BLaER1 (cell line): ENCODE data around the gene TRAF1.

ENCODE experiments used
- H3K27ac ChIP-seq: shearing (Covaris generic); formaldehyde crosslinking; 2 replicates; pipeline ENCODE4 v1.8.1; 2022
- H3K27me3 ChIP-seq: shearing (Covaris generic); formaldehyde crosslinking; 2 replicates; pipeline ENCODE4 v1.8.1; 2022
- H3K36me3 ChIP-seq: shearing (Covaris generic); formaldehyde crosslinking; 2 replicates; pipeline ENCODE4 v1.8.1; 2022
- H3K4me1 ChIP-seq: shearing (Covaris generic); formaldehyde crosslinking; 2 replicates; pipeline ENCODE4 v1.8.1; 2022
- H3K4me2 ChIP-seq: shearing (Covaris generic); formaldehyde crosslinking; 2 replicates; pipeline ENCODE4 v1.8.1; 2022
- H3K4me3 ChIP-seq: shearing (Covaris generic); formaldehyde crosslinking; 2 replicates; pipeline ENCODE4 v1.8.1; 2022
- H3K9ac ChIP-seq: shearing (Covaris generic); formaldehyde crosslinking; 2 replicates; pipeline ENCODE4 v1.8.1; 2022
- H3K9me3 ChIP-seq: shearing (Covaris generic); formaldehyde crosslinking; 2 replicates; pipeline ENCODE4 v1.8.1; 2022
- H4K20me1 ChIP-seq: shearing (Covaris generic); formaldehyde crosslinking; 2 replicates; pipeline ENCODE4 v1.8.1; 2022
- Cebpa-rat ChIP-seq: shearing (Covaris generic); IDR thresholded peaks from 2 replicates; pipeline ENCODE4 v1.8.1; 2022

The TRAF1 gene

DNA sequence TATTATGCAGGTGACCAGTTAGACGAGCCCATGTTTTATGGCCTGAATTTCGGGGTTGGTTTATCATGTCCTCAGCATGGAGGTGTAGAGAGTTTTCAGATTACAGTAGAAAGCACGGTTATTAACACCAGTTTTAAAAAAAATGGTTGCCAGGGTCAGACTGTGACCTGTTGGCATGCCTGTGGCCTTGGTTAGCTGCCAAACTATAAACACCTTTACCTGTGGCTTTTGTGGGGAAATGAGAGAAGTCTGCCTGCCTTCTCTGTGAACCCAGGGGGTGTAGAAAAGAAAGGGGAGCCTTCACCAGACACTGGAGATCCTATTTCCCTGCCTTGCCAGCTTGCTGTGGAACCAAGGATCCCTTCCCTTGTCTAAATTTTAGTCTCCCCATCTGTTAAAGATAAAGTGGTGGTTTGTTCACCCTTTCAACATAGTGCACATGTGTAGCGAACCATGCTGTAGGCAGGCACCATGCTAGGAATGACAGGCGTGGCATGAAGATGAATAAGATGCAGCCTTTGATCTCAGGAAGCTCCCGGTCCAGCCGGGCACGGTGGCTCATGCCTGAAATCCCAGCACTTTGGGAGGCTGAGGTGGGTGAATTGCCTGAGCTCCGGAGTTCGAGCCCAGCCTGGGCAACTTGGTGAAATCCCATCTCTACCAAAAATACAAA is 43.5 kb downstream of the TRAF1 start:
- peak overlapping the region; percentile 51 for H3K4me2 ChIP-seq
- H3K27me3 ChIP-seq: no peaks in the 10 kb centered on the region
- H3K27ac ChIP-seq: peak overlapping the region; percentile 52
- H4K20me1 ChIP-seq: no peaks in the 10 kb centered on the region
- H3K9ac ChIP-seq: no peak overlapping the region; the same call in 1 of the 2 replicates
- H3K4me3 ChIP-seq: no peak overlapping the region
- no peak for TF ChIP-seq Cebpa-rat
- H3K4me1 ChIP-seq: peaks cover 98% of the 10 kb centered on the region
- no peaks in the 10 kb centered on the region for H3K9me3 ChIP-seq
- no peaks in the 10 kb centered on the region for H3K36me3 ChIP-seq

DNA sequence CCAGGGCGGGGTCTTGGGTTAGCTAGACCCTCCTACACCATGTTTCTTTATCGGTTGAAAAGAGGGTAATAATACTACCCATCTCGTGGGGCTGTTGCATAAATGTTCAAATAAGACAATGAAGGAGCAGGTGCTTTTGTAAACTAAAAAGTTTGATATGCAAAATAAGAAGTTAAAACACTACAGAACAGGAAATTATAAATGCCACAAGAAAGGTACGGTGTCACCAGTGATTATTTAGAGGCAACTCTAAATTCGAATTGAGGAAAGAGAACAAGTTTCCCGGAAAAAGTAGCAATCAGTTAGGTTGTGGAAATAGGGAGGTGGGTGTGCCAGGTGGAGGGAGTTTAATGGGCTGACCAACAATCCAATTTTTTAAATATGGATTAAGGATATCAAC is 47.1 kb downstream of the TRAF1 start:
- Histone ChIP-seq H3K4me3 (no peak overlapping the region), H3K27me3 (no peaks in the 10 kb centered on the region), H3K4me2 (peak overlapping the region; percentile 95), H3K36me3 (peaks cover 8% of the 10 kb centered on the region), H3K9ac (no peak overlapping the region), H3K4me1 (peaks cover 85% of the 10 kb centered on the region), H4K20me1 (no peaks in the 10 kb centered on the region), H3K27ac (no peak overlapping the region), H3K9me3 (no peaks in the 10 kb centered on the region)
- TF ChIP-seq Cebpa-rat: no peak

DNA sequence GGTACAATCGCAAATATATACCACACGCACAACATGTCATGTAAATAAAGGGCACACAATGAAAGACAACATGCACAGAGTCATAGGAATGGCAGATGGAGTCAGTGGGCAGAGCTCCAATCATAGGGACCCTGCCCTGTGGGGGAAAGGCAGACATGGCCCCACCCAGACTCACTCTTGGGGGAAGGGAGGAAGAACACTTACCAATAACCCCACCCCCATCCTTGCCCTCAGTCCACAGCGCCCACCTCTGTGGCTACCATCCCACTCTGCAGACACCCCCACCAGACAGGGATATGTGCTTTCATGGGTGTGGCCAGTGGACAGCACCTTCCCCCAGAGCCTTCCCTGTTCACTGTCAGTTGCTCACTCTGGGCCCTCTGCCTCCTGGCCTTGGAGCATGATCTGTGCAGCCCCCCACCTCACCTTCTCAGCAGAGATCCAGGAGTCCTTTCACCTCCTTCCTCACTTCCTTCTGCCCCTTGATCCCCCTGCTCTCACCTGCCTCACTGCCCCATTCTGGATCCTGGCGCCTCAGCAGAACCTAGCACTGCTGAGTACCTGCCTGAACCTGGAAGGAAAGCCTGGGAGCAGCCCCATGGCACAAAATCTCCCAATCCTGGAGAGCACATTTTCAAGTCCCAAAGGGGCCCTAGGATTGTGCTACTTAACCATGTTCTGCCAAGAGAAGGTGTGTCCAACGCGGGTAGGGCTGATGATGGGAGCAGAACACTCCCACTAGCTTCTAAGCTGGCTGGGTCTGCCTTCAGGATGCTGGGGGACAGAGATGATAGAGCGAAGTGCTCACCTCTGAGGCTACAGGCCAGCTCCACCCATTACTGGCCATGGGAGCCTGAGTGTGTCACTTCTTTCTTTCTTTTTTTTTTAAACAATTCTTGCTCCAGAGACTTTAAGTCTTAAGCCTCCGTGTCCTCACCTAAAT is 48.1 kb downstream of the TRAF1 start:
- Histone ChIP-seq H4K20me1 (no peaks in the 10 kb centered on the region), H3K27me3 (no peaks in the 10 kb centered on the region), H3K36me3 (peaks cover 18% of the 10 kb centered on the region), H3K4me2 (peak overlapping the region; percentile 95), H3K9ac (peak overlapping the region; percentile 86), H3K4me1 (peaks cover 85% of the 10 kb centered on the region), H3K27ac (peak overlapping the region; percentile 94), H3K9me3 (no peaks in the 10 kb centered on the region), H3K4me3 (peak overlapping the region; percentile 75)
- TF ChIP-seq Cebpa-rat: no peak

DNA sequence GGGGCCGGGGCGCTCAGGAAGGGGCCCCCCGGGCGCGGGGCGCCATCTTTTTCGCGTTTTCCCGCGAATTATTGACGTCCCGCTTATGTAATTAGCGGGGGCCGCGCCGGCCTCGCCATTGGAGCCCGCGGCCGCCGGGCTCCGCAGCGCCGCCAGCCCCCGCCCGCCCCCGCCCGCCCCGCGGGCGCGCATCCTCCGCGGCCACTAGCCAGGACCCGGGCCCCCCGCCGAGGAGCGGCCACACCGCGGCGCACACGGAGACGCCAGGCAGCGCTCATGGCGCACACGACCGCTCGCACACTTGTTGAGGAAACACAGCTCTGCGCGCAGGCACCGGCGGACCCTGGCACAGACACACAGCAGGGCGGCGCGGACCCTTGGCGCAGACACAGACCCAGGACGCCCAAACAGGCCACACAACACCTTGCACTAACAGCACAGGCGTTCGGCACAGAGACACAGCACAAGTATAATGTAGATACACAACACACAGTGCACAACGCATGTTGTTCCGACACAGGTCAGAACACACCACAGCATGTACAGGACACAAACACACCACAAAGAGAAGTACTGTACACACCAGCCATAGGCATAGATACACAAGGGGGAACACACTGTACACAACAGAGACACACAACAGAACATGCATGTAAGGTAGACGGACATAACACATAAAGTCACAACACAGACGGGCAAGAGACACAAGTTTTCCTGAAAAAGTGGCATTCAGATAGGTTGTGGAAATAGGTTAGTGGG is 49.1 kb downstream of the TRAF1 start:
- Histone ChIP-seq H3K27ac (peak overlapping the region; percentile 94), H4K20me1 (no peaks in the 10 kb centered on the region), H3K4me3 (peak overlapping the region; percentile 75), H3K9me3 (no peaks in the 10 kb centered on the region), H3K9ac (peak overlapping the region; percentile 91), H3K27me3 (no peaks in the 10 kb centered on the region), H3K36me3 (peaks cover 28% of the 10 kb centered on the region), H3K4me1 (peaks cover 79% of the 10 kb centered on the region), H3K4me2 (peak overlapping the region; percentile 95)
- TF ChIP-seq Cebpa-rat: no peak

DNA sequence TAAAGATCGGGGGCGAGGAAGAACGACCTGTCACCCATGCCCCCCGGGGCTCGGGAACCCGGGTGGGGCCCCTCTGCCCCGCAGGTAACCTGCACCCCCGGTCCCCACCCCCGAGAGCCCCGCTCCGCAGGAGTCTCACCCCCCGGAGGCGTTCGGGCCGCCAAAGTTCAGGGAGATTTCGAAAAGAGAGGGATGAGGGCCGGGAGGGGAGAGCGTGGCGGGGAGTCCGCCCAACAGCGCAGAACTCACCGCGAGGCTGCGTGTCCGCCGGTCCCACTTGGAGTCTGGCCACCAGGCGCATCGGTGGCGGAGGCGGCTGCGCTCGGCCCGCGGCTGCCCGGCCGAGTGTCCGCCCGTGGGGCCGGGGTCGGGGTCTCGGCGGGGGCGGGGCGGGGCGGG is 49.8 kb downstream of the TRAF1 start, which contains the start of gene PHF19:
Gene PHF19 (minus strand): TSS at position 347 of the 399 bp plus-strand sequence. CDS start 2,447 bp downstream, outside the sequence.
- H3K27ac ChIP-seq: peak within 1 kb of the TSS; percentile 94
- peaks cover 75% of the 10 kb centered on the region for H3K4me1 ChIP-seq
- no peak for TF ChIP-seq Cebpa-rat
- H3K4me3 ChIP-seq: peak within 1 kb of the TSS; percentile 75
- H3K4me2 ChIP-seq: peak within 1 kb of the TSS; percentile 95
- no peaks in the 10 kb centered on the region for H4K20me1 ChIP-seq
- H3K9ac ChIP-seq: peak within 1 kb of the TSS; percentile 91
- no peaks in the 10 kb centered on the region for H3K9me3 ChIP-seq
- no peaks in the 10 kb centered on the region for H3K27me3 ChIP-seq
- peaks cover 34% of the 10 kb centered on the region for H3K36me3 ChIP-seq

DNA sequence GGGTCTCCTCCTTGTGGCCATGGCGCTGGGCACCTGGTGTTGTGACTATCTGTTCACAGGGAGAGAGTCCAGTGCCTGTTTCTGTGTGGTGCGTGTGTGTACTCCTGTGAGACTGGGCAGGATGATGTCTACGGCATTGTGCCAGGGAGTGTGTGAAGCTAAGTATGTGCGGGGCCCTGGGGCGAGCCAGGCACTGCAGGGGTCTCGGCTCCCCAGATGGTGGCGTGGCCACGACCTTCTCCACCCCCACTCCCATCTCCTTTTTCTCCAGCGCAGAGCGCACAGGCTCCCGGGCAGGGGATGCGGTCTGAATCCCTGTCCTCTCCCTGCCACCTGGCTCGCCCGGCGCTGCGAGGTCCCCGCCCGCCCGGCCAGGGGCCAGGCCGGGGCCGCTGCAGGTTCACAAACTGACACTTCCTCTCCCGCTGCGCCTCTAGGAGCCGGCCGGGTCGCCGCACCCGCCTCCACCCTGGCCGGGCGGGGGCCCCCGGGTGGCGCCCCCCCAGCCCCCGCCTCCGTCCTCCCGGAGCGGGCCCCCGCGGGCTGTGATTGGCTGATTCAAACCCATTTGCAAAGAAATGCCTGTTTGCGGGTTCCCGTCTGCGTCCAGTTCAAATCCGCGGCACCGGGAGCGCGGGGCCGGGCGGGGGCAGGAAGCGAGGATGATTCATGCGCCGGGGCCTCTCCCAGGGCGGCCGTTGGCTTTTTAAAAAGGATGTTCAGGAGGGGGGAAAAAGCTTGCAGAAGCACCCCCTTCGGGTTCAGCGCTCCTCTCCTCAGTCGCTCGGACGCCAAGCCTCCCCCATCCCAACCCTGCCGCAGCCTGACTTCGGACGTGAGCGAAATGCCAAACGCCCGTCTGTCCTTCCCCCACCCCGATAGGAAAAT is 50.4 kb downstream of the TRAF1 start:
- peaks cover 68% of the 10 kb centered on the region for H3K4me1 ChIP-seq
- H3K9me3 ChIP-seq: no peaks in the 10 kb centered on the region
- peak overlapping the region; percentile 91 for H3K9ac ChIP-seq
- H3K36me3 ChIP-seq: peaks cover 40% of the 10 kb centered on the region
- H4K20me1 ChIP-seq: no peaks in the 10 kb centered on the region
- no peak for TF ChIP-seq Cebpa-rat
- no peaks in the 10 kb centered on the region for H3K27me3 ChIP-seq
- peak overlapping the region; percentile 73 for H3K4me2 ChIP-seq
- peak overlapping the region; percentile 75 for H3K4me3 ChIP-seq
- H3K27ac ChIP-seq: peak overlapping the region; percentile 91

DNA sequence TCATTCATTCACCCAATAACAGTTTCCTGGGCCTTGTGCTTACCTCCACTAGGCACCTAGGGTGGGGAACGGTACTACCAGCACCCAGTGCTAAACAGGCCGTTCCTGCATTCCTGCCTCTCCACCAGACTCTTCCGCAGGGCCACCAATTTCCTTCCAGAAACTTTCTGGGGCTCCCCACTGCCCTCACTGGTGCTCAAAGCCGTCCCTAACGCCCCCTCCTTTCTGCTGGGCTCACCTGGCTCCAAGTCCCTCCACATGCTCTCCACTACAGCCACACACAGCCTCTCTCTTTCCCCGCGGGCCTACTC is 51.0 kb downstream of the TRAF1 start:
- Histone ChIP-seq H3K4me1 (peaks cover 62% of the 10 kb centered on the region), H3K4me2 (peak overlapping the region; percentile 73), H3K9ac (peak overlapping the region; percentile 91), H3K9me3 (no peaks in the 10 kb centered on the region), H3K4me3 (peak overlapping the region; percentile 75), H3K27me3 (no peaks in the 10 kb centered on the region), H4K20me1 (no peaks in the 10 kb centered on the region), H3K27ac (peak overlapping the region; percentile 91), H3K36me3 (peaks cover 46% of the 10 kb centered on the region)
- no peak for TF ChIP-seq Cebpa-rat

DNA sequence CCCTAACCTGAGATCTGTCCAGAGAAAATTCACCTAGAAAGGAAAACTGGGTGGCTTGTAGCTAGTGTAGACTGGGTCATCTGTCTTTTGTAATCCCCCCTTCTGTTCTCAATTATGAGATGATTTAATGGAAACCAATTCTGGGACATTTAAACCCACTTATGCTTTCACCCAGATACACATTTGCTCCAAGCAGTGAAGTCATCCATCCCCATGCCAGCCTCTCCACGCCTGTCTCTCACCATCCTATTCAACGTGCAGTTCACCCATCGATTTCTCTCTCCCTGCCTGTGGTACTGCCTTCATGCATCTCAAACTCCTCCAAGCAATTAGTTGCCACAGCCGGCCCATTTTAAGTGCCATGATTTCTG is 51.4 kb downstream of the TRAF1 start:
- peaks cover 61% of the 10 kb centered on the region for H3K4me1 ChIP-seq
- H3K27me3 ChIP-seq: no peaks in the 10 kb centered on the region
- TF ChIP-seq Cebpa-rat: no peak
- no peaks in the 10 kb centered on the region for H4K20me1 ChIP-seq
- H3K27ac ChIP-seq: peak overlapping the region; percentile 91
- H3K36me3 ChIP-seq: peaks cover 50% of the 10 kb centered on the region
- H3K4me2 ChIP-seq: peak overlapping the region; percentile 73
- peak overlapping the region; percentile 75 for H3K4me3 ChIP-seq
- H3K9me3 ChIP-seq: no peaks in the 10 kb centered on the region
- peak overlapping the region; percentile 91 for H3K9ac ChIP-seq
